ENCODE measurements around the gene NHERF2. TPM values are rescaled to one million over a fixed set of nuclear protein-coding genes. Genes with fewer than 3 reads are reported as not detected.

Gene NHERF2
- total RNA-seq, 1 donor from 2014 or later, result 6.3 TPM

GRCh38 chr16:2040787-2041522, 14.3 kb downstream of the NHERF2 start:
- DNase-seq (ENCODE audit: low read depth), result peak; percentile 40

GRCh38 chr16:2042171-2042985, 15.7 kb downstream of the NHERF2 start:
- DNase-seq (ENCODE audit: low read depth), result no peak

- DNase-seq (ENCODE audit: low read depth), result peak; percentile 16
These were observed 16.4 kb downstream of the NHERF2 start for GRCh38 chr16:2042986-2043666.

- DNase-seq (ENCODE audit: low read depth), result no peak
These were observed 17.2 kb downstream of the NHERF2 start for GRCh38 chr16:2043667-2044451.

- no peak for DNase-seq (ENCODE audit: low read depth)
These were observed 17.8 kb downstream of the NHERF2 start for GRCh38 chr16:2044541-2044940.

GRCh38 chr16:2045965-2046892, 19.5 kb downstream of the NHERF2 start:
- DNase-seq (ENCODE audit: low read depth), result no peak

GRCh38 chr16:2046893-2047329, 20.2 kb downstream of the NHERF2 start:
- DNase-seq (ENCODE audit: low read depth), result no peak

GRCh38 chr16:2047330-2048115, 20.8 kb downstream of the NHERF2 start, which contains the start of the genes NTHL1 and TSC2:
Gene NTHL1, minus strand, starts transcription at chr16:2047834. Its CDS starts 11 bp downstream, at chr16:2047823.
Gene TSC2, plus strand, starts transcription at chr16:2047985. Its CDS starts 631 bp downstream, at chr16:2048616.
- DNase-seq (ENCODE audit: low read depth), result peak; percentile 91

GRCh38 chr16:2048116-2048543, 21.4 kb downstream of the NHERF2 start:
- DNase-seq (ENCODE audit: low read depth), result no peak

GRCh38 chr16:2053211-2053610, 26.5 kb downstream of the NHERF2 start:
- DNase-seq (ENCODE audit: low read depth), result no peak

- no peak for DNase-seq (ENCODE audit: low read depth)
These were observed 27.2 kb downstream of the NHERF2 start for GRCh38 chr16:2053897-2054296.

GRCh38 chr16:2054543-2055245, 28.0 kb downstream of the NHERF2 start:
- no peak for DNase-seq (ENCODE audit: low read depth)

GRCh38 chr16:2056077-2056476, 29.4 kb downstream of the NHERF2 start:
- DNase-seq (ENCODE audit: low read depth), result no peak

- no peak for DNase-seq (ENCODE audit: low read depth)
These were observed 30.1 kb downstream of the NHERF2 start for GRCh38 chr16:2056681-2057407.

GRCh38 chr16:2057438-2057837, 30.7 kb downstream of the NHERF2 start:
- DNase-seq (ENCODE audit: low read depth), result no peak

GRCh38 chr16:2058420-2058819, 31.7 kb downstream of the NHERF2 start:
- no peak for DNase-seq (ENCODE audit: low read depth)

GRCh38 chr16:2058872-2059271, 32.2 kb downstream of the NHERF2 start:
- DNase-seq (ENCODE audit: low read depth), result peak; percentile 49

GRCh38 chr16:2060346-2060745, 33.6 kb downstream of the NHERF2 start:
- no peak for DNase-seq (ENCODE audit: low read depth)
